GM21360 (cell line): ENCODE measurements around the gene PP2D1.
"Not testable (repeated sequence)": the region's sequence is repeated elsewhere in the genome, so short reads cannot be mapped to it uniquely, and the experiment has no call there.

Experiments
- ATAC-seq: cut with Tn5 transposase; IDR thresholded peaks from one replicate; pipeline ENCODE4 v1.9.1; 2021; ENCODE audit warnings: mild to moderate bottlenecking, moderate library complexity; ENCODE audit not compliant: unreplicated experiment

The PP2D1 gene

GRCh38 chr3:20040548-20041196 is 28.6 kb upstream of the PP2D1 start:
- peak; percentile 36 for ATAC-seq

- ATAC-seq, result peak; percentile 57
These were observed 27.9 kb upstream of the PP2D1 start, which contains the start of gene KAT2B for GRCh38 chr3:20039765-20040547. Gene KAT2B, plus strand, starts transcription at chr3:20040446. Its CDS starts 32 bp downstream, at chr3:20040478.

GRCh38 chr3:20039466-20039764 is 27.4 kb upstream of the PP2D1 start:
- no peak for ATAC-seq

GRCh38 chr3:20038699-20039465 is 26.8 kb upstream of the PP2D1 start:
- no peak for ATAC-seq

DNA sequence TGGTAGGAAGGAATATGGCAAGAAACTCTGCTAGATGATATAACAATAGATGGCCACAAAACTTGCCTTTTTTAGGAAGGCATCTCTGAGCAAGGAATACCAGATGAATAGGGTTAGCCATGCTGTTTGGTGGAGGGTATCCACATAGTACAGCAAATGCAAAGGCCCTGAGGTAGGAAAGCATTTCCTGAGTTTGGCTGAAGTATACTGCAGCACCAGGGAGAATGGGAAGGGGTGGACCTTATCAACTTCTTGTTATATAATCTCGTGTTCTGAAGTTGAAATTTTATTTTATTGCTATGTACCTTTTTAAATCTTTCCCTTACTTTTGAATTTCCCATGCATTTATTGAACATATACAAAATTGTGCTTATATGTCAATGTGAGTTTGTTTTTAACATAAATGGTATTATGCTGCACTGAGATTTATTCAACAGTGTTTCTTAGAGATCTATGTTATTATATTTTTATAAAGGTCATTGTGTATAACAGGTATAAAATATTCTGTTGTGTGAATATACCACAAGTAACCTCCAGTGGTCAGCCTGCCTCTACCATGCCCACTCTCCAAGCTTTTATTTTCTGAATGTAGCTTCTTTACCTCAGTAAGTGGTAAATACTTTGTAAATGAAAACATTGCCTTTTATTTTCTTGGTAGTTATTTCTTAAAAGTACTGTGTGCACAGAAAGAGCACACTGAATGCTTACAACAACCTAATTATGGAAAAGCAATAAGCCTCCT is 25.4 kb upstream of the PP2D1 start:
- ATAC-seq, result no peak

GRCh38 chr3:20035019-20035418 is 23.0 kb upstream of the PP2D1 start:
- no peak for ATAC-seq

DNA sequence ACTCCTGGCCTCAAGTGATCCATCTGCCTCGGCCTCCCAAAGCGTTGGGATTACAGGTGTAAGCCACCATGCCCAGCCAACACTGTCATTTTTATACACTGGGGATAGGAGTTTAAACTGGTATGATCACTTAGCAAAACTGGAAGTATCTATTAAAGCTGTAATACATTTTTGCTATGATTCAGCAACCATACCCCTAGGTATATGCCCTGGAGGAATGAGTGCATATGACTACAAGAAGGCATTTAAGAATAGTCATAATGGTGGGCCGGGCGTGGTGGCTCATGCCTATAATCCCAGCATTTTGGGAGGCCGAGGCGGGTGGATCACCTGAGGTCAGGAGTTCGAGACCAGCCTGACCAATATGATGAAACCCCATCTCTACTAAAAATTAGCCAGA is 19.9 kb upstream of the PP2D1 start:
- ATAC-seq, result not testable (repeated sequence)

DNA sequence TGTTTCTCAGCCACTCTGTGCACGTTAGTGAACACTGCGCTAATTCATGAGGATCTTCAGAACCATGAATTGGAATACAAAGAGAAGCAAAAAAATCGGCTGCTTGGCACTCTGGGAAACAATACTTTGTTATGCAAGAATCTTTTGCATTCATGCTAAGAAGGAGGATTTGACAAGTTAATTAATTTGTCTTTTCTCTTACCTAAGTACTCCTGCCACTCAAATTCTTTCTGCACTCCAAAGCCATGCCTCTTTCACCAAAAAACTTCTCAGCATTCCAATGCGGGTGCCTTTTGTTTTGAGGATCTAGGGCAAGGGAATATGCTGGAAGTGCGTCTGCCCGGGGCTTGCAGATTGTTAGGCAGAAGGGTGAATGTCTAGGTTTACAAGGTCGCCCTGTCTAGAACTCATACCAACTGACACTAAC is 16.9 kb upstream of the PP2D1 start:
- no peak for ATAC-seq

GRCh38 chr3:20027136-20027535 is 15.1 kb upstream of the PP2D1 start:
- ATAC-seq, result no peak

DNA sequence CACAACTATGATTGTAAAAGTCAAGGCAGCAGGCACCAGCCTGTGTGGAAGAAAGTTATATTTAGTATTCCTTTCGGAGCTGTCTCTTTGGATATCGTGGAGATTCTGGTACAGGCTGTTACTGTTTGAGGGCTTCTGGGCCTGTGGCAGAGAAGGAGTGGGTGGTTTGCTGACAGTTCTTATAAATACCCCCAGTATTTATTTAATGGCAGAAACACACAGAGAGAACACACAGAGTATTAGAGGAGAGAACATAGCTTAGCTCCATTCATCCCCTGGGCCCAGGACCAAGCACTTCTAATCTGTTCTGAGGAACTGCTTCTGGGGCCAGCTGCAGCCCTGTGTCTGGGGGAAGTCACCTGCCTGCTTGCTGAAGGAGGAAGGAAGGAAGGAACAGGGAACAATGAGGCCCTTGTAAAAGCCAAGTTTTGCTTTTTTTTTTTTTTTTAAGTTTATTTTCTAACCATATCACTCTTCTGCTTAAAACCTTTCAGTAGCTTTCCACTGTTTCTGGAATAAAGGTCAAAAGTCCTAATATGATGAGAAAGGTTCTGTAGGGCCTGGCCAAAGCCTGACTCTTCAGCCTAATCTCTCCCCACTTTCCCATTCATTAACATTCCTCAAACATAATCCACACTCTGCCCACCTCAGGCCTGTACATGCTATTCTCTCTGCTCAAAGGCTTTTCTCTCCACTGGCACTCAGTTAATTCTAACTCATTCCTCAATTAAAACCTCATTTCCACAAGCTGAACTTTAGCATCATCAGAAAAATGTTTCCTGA is 11.8 kb upstream of the PP2D1 start:
- no peak for ATAC-seq

GRCh38 chr3:20022954-20023622 is 11.0 kb upstream of the PP2D1 start:
- no peak for ATAC-seq

DNA sequence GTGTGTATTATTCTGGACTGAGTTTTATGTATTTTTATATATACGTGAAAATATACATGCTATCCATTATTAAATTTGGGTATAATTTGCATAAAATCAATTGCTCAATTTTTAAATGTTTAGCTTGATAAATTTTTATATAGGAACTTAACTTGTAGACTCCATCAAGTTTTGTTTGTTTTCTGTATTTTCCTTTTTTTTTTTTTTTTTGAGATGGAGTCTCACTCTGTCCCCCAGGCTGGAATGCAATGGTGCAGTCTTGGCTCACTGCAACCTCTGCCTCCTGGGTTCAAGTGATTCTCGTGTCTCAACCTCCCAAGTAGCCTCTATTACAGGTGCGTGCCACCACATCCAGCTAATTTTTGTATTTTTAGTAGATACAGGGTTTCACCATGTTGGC is 4.0 kb upstream of the PP2D1 start:
- ATAC-seq, result not testable (repeated sequence)

DNA sequence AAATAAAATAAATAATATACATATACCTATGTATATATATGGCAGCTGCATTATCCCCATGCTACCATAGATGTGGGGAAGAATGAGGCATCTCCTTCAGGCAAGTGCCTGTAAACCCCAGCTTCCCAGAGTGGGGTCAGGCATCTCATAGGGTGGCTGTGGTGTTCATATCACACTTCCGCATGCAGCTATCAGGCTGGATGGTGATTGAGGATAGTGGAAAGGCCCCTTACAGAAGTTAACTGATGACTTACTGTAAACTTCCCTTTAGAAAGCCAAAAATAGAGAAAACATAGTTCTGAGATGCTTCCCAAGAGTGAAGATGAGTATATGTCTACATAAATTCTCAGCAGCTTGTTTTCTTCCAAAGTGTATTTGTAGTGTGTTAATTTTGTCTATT is 3.5 kb upstream of the PP2D1 start:
- ATAC-seq, result no peak

DNA sequence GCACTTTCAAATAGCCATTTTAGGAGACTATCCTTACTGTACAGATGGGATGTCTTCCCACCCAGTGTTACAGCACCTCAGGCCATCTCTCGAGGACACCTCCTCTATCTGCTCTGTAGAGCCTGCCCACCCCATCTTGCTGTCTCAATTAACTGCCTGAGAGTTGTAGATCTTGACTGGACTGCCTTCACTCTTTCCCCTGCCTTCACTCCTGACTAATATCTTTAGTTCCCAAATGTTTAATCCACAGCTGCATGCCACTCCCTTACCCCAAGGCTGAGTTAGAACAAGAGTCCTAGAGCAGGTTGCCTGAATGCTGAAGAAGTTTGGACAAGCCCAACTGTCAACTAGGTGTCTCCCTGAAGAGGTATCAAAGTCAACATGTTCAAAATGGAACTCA is 1.3 kb upstream of the PP2D1 start:
- no peak for ATAC-seq

GRCh38 chr3:20008646-20009045 is 3.4 kb downstream of the PP2D1 start:
- ATAC-seq, result no peak

DNA sequence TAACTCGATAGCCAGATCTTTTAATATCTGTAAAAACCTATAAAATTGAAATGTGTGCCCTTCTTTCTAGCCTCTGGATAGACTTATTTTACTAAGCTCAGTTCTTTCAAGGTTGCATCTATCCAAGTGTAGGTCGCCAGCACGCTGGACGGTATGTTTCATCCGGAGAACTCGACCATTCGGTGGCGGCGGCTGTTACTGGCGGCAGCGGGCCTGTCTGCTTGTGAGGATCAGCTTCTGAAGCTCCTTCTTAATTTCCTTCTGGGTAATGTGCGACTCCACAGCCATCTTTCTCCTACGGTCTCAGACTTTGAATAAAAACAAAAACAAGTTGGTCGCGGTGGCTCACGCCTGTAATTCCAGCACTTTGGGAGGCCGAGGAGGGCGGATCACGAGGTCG is 4.1 kb downstream of the PP2D1 start:
- ATAC-seq, result no peak

DNA sequence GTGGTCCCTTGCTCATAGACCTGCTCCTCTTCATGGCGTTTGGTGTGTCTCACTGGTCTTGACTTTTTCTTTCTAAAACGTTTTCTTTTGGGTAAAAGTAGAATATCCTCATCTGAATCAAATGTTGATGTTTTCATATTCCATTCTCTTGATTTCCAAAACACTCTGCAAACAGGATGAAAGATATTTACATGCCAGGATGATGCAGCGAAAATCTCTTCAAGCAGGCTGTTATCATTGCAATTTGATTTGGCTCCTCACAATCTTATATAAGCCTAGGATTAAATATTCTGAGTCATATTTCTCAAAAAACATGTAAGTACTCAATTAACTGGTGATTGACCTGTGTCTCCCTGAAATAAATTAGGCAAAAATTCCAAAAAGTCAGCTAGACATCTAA is 10.1 kb downstream of the PP2D1 start:
- no peak for ATAC-seq

GRCh38 chr3:19997502-19997901 is 14.6 kb downstream of the PP2D1 start:
- no peak for ATAC-seq

DNA sequence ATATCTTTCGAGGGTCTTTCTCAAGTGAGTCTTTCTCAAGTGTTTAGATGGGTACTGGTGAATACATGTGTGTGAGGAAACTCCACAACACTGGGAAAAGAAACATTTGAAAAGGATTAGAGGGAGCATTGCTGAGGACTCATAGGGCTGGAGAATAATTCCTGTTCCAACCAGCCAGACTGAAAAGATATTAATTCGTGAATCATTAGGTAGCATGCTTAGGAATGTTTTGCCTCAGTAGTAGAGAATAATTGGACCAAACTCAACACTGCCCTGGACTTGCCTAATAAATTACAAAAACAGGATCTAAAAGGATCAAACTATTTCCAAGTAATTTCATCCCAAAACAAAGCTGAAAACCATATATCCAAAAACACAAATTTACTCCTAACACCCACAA is 17.3 kb downstream of the PP2D1 start:
- ATAC-seq, result no peak

DNA sequence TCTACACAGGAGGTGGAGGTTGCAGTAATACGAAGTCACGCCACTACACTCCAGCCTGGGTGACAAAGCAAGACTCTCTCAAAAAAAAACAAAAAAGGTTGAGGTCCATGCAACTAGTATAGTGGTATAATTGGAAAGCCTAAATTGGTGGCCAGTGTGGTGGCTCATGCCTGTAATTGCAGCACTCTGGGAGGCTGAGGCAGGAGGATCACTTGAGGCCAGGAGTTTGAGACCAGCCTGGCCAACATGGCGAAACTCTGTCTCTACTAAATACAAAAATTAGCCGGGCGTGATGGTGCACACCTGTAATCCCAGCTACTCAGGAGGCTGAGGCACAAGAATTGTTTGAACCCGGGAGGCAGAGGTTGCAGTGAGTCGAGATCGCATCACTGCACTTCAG is 23.2 kb downstream of the PP2D1 start:
- ATAC-seq, result not testable (repeated sequence)
